ENCODE measurements around the gene SHB. TPM values are rescaled to one million over a fixed set of nuclear protein-coding genes. Genes with fewer than 3 reads are reported as not detected.

Gene SHB
- total RNA-seq, 1 experiment from 2014 or later: 23.8 TPM

- Histone ChIP-seq H3K9me2 (ENCODE audit: insufficient read depth) (no peaks in the 10 kb centered on the region), H3K79me2 (ENCODE audit: low read depth) (peaks cover 71% of the 10 kb centered on the region), H4K20me1 (ENCODE audit: insufficient read depth) (peaks cover 10% of the 10 kb centered on the region; the same call in 1 of the 2 replicates), H3K4me1 (replicated peaks; ENCODE audit: insufficient read depth) (peaks cover 68% of the 10 kb centered on the region), H3K27ac (peak overlapping the region; percentile 87), H3K36me3 (ENCODE audit: low read depth) (peaks cover 5% of the 10 kb centered on the region; the same call in 1 of the 2 replicates), H2AFZ (no peak overlapping the region), H3K4me2 (peak overlapping the region; percentile 68), H3K27me3 (ENCODE audit: insufficient read depth, low read depth) (no peaks in the 10 kb centered on the region), H3K4me3 (peak overlapping the region; percentile 4; the same call in 1 of the 2 replicates), H3F3A (ENCODE audit: insufficient read depth, low read depth) (peaks cover 57% of the 10 kb centered on the region), H3K9me3 (ENCODE audit: insufficient read depth, low read depth) (no peaks in the 10 kb centered on the region)
- CTCF ChIA-PET: no interaction called here
- POLR2A ChIA-PET (ENCODE audit: unreplicated experiment): no interaction called here
- TF ChIP-seq EZH2 (IDR thresholded peaks at IDR 0.05; ENCODE audit: low read depth): no peak
- no peak for TF ChIP-seq CTCF (conservative IDR thresholded peaks at IDR 0.05)
- BruUV-seq (replicated peaks): no TSS peak
- no peak for DNase-seq
- intact Hi-C loops (cut with micrococcal nuclease; ENCODE audit: unreplicated experiment): loop anchor here (2.0 kb wide), 1 partner anchor 20 kb away; no protein-coding TSS in a partner anchor
These were observed 103.9 kb downstream of the SHB start for GRCh38 chr9:37965116-37965515.

- Histone ChIP-seq H3K9me3 (ENCODE audit: insufficient read depth, low read depth) (no peaks in the 10 kb centered on the region), H3K4me1 (replicated peaks; ENCODE audit: insufficient read depth) (peaks cover 66% of the 10 kb centered on the region), H3F3A (ENCODE audit: insufficient read depth, low read depth) (peaks cover 55% of the 10 kb centered on the region), H2AFZ (no peak overlapping the region), H3K36me3 (ENCODE audit: low read depth) (peaks cover 5% of the 10 kb centered on the region; the same call in 1 of the 2 replicates), H4K20me1 (ENCODE audit: insufficient read depth) (peaks cover 10% of the 10 kb centered on the region; the same call in 1 of the 2 replicates), H3K9me2 (ENCODE audit: insufficient read depth) (no peaks in the 10 kb centered on the region), H3K27me3 (ENCODE audit: insufficient read depth, low read depth) (no peaks in the 10 kb centered on the region), H3K4me3 (peak overlapping the region; percentile 4; the same call in 1 of the 2 replicates), H3K4me2 (peak overlapping the region; percentile 68), H3K79me2 (ENCODE audit: low read depth) (peaks cover 75% of the 10 kb centered on the region), H3K27ac (peak overlapping the region; percentile 87)
- ChIA-PET CTCF (no interaction called here), POLR2A (ENCODE audit: unreplicated experiment) (no interaction called here)
- TF ChIP-seq EZH2 (IDR thresholded peaks at IDR 0.05; ENCODE audit: low read depth) (no peak), CTCF (conservative IDR thresholded peaks at IDR 0.05) (no peak)
- DNase-seq: no peak
- BruUV-seq (replicated peaks): no TSS peak
- intact Hi-C loops (cut with micrococcal nuclease; ENCODE audit: unreplicated experiment): loop anchor here (2.0 kb wide), 1 partner anchor 20 kb away; no protein-coding TSS in a partner anchor
These were observed 104.3 kb downstream of the SHB start for GRCh38 chr9:37964740-37965081.

GRCh38 chr9:37963936-37964739 lies 104.9 kb downstream of the SHB start:
- peaks cover 61% of the 10 kb centered on the region for H3K4me1 ChIP-seq (replicated peaks; ENCODE audit: insufficient read depth)
- H3K36me3 ChIP-seq (ENCODE audit: low read depth): peaks cover 5% of the 10 kb centered on the region; the same call in 1 of the 2 replicates
- CTCF ChIA-PET: no interaction called here
- H3K4me3 ChIP-seq: peak overlapping the region; percentile 4; the same call in 1 of the 2 replicates
- no peaks in the 10 kb centered on the region for H3K9me2 ChIP-seq (ENCODE audit: insufficient read depth)
- peak overlapping the region; percentile 68 for H3K4me2 ChIP-seq
- peaks cover 51% of the 10 kb centered on the region for H3F3A ChIP-seq (ENCODE audit: insufficient read depth, low read depth)
- POLR2A ChIA-PET (ENCODE audit: unreplicated experiment): no interaction called here
- TF ChIP-seq EZH2 (IDR thresholded peaks at IDR 0.05; ENCODE audit: low read depth): no peak
- no peak for TF ChIP-seq CTCF (conservative IDR thresholded peaks at IDR 0.05)
- no peak overlapping the region for H2AFZ ChIP-seq
- no TSS peak for BruUV-seq (replicated peaks)
- peak; percentile 60 to 85 for DNase-seq
- H3K9me3 ChIP-seq (ENCODE audit: insufficient read depth, low read depth): no peaks in the 10 kb centered on the region
- no peaks in the 10 kb centered on the region for H3K27me3 ChIP-seq (ENCODE audit: insufficient read depth, low read depth)
- H3K27ac ChIP-seq: peak overlapping the region; percentile 87
- H3K79me2 ChIP-seq (ENCODE audit: low read depth): peaks cover 79% of the 10 kb centered on the region
- peaks cover 10% of the 10 kb centered on the region; the same call in 1 of the 2 replicates for H4K20me1 ChIP-seq (ENCODE audit: insufficient read depth)
- intact Hi-C loops (cut with micrococcal nuclease; ENCODE audit: unreplicated experiment): loop anchor here (2.0 kb wide), 1 partner anchor 19 kb away; no protein-coding TSS in a partner anchor
